ENCODE data around the gene SNCAIP.

Gene SNCAIP

GRCh38 chr5:122434205-122434970, 122.4 kb downstream of the SNCAIP start:
- DNase-seq, result peak; percentile 34

GRCh38 chr5:122435234-122435633, 123.2 kb downstream of the SNCAIP start:
- no peak for DNase-seq

- no peak for DNase-seq
Observed at GRCh38 chr5:122435761-122436160, 123.7 kb downstream of the SNCAIP start.

- no peak for DNase-seq
Observed at GRCh38 chr5:122436615-122437014, 124.6 kb downstream of the SNCAIP start.

GRCh38 chr5:122439645-122440044, 127.6 kb downstream of the SNCAIP start:
- DNase-seq, result no peak

- no peak for DNase-seq
Observed at GRCh38 chr5:122442938-122443337, 130.9 kb downstream of the SNCAIP start.

- no peak for DNase-seq
Observed at GRCh38 chr5:122444411-122444810, 132.4 kb downstream of the SNCAIP start.

GRCh38 chr5:122445070-122445469, 133.0 kb downstream of the SNCAIP start:
- DNase-seq, result no peak

- no peak for DNase-seq
Observed at GRCh38 chr5:122447072-122447471, 135.0 kb downstream of the SNCAIP start.

GRCh38 chr5:122447879-122448278, 135.8 kb downstream of the SNCAIP start:
- no peak for DNase-seq

- DNase-seq, result no peak
Observed at GRCh38 chr5:122454541-122454940, 142.5 kb downstream of the SNCAIP start.

GRCh38 chr5:122455939-122456338, 143.9 kb downstream of the SNCAIP start:
- DNase-seq, result no peak

GRCh38 chr5:122457178-122457826, 145.3 kb downstream of the SNCAIP start:
- no peak for DNase-seq

- DNase-seq, result no peak
Observed at GRCh38 chr5:122458278-122458872, 146.3 kb downstream of the SNCAIP start.

- no peak for DNase-seq
Observed at GRCh38 chr5:122462486-122462885, 150.4 kb downstream of the SNCAIP start.

- DNase-seq, result no peak
Observed at GRCh38 chr5:122463221-122463620, 151.2 kb downstream of the SNCAIP start.

GRCh38 chr5:122464191-122464590, 152.2 kb downstream of the SNCAIP start:
- no peak for DNase-seq

GRCh38 chr5:122465031-122465577, 153.1 kb downstream of the SNCAIP start:
- DNase-seq, result no peak

GRCh38 chr5:122465994-122466393, 154.0 kb downstream of the SNCAIP start:
- no peak for DNase-seq

GRCh38 chr5:122468351-122469116, 156.5 kb downstream of the SNCAIP start:
- DNase-seq, result no peak

- no peak for DNase-seq
Observed at GRCh38 chr5:122469384-122469919, 157.4 kb downstream of the SNCAIP start.

GRCh38 chr5:122470365-122470764, 158.3 kb downstream of the SNCAIP start:
- DNase-seq, result no peak

All from NCI-H2081 treated with DMSO at 0.1 percent for 48 hours (cell line).